GM10248 (cell line): ENCODE results near the gene PRUNE1.

ENCODE experiments used
- CTCF ChIA-PET: fragments of 300-600 bp; sonication (Branson Sonifier 250); formaldehyde crosslinking; extraction: SDS; loops from one replicate; lab custom pipeline; 2021; ENCODE audit warnings: antibody characterized with exemption; lab: Yijun Ruan, JAX
- POLR2A ChIA-PET: fragments of 350-650 bp; sonication (Branson Sonifier 250); formaldehyde crosslinking; extraction: SDS; loops from one replicate; lab custom pipeline; 2020; ENCODE audit warnings: antibody characterized with exemption; lab: Yijun Ruan, JAX
- DNase-seq: peaks from one replicate; pipeline ENCODE4 v3.0.0; 2012; ENCODE audit errors: extremely low spot score
- TF ChIP-seq, protein P1 (sequence below): IDR thresholded peaks from 2 replicates; pipeline ENCODE4 v1.5.1; 2012; ENCODE audit warnings: mild to moderate bottlenecking, low read depth; ENCODE audit errors: extremely low read depth, missing control alignments, control extremely low read depth

PRUNE1 gene

DNA sequence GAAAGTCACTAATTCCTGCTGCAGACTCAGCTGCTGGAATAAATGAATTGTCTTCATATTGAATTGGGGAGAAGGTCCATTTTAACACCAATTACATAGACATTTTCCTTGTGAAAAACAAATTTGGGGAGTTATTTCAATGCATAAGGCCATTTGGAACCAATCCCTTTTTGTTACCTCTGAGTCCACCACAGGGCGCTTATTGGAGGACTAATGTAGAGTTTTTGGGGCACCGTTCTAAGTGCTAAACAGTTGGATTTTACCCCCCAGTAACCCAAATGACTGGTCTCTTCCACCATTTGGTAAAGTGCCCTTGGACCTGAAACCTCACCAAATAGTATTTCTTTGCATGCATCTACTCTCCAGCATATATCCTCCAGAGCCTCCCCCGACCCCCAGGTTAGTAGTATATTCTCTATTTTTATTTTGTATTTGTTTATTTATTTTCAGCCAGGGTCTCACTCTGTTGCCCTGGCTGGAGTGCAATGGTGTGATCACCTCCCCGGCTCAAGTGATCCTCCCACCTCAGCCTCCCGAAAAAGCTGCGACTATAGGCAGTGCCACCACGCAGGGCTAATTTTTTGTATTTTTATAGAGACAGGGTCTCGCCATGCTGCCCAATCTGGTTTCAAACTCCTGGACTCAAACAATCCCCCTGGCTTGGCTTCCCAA lies 1.6 kb downstream of the PRUNE1 start:
- ChIA-PET POLR2A (no interaction called here), CTCF (interaction anchor here (3.4 kb wide), 1 partner anchor 14 kb away, joined by 9 read pairs; no protein-coding TSS in a partner anchor)
- TF ChIP-seq, protein P1, sequence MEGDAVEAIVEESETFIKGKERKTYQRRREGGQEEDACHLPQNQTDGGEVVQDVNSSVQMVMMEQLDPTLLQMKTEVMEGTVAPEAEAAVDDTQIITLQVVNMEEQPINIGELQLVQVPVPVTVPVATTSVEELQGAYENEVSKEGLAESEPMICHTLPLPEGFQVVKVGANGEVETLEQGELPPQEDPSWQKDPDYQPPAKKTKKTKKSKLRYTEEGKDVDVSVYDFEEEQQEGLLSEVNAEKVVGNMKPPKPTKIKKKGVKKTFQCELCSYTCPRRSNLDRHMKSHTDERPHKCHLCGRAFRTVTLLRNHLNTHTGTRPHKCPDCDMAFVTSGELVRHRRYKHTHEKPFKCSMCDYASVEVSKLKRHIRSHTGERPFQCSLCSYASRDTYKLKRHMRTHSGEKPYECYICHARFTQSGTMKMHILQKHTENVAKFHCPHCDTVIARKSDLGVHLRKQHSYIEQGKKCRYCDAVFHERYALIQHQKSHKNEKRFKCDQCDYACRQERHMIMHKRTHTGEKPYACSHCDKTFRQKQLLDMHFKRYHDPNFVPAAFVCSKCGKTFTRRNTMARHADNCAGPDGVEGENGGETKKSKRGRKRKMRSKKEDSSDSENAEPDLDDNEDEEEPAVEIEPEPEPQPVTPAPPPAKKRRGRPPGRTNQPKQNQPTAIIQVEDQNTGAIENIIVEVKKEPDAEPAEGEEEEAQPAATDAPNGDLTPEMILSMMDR: no peak
- DNase-seq: no peak

DNA sequence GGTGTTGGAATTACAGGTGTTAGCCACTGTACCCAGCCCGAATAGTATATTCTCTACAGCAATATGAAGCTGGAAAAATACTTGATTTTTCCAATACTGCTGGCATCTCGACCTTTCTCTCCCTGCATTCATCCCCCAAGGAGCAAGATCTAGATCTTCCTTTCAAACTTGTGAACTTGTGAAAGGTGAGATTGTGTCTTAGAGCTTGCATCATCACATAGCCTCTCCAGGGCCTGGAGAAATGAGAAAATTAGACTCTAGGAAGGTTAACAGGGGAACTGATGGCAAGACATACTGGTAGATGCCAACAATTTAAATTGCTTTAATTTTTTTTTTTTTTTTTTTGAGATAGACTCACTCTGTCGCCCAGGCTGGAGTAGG lies 2.1 kb downstream of the PRUNE1 start:
- ChIA-PET CTCF (interaction anchor here (3.4 kb wide), 1 partner anchor 14 kb away, joined by 9 read pairs; no protein-coding TSS in a partner anchor), POLR2A (no interaction called here)
- DNase-seq: no peak
- TF ChIP-seq, protein P1: no peak

DNA sequence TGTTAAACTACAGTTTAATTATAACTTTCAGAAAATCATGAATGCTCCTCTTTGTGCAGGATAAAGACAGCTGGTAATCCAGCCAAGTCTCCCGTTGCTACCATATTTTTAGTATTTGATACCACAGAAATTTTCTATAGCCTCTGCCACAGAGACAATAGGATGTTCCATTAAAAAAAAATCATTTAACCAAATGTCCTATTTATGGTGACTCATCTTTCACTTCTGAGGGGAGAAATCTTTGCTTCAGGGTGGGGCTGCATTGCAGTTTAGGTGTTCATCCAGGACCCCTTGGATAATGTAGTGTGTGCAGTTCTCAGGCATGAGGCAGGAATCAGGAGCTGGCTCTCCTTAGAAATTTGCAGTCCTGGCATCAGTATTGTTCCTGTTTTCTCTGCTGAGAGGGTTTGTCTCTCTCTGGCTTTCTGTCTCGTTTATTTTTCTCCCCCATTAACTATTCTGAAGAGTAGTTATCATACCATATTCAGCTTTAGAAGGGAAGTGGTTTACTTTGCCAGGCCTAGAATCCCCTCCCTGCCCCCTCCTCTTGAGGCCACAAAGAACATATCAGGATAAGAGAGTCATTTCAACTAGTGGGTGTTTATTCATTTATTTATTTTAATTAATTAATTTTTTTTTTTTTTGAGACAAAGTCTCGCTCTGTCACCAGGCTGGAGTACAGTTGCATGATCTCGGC lies 3.1 kb downstream of the PRUNE1 start:
- ChIA-PET CTCF (interaction anchor here (1.0 to 3.4 kb wide), 4 partner anchors 11 to 145 kb away, joined by 3 to 12 read pairs (median 7); partner anchors contain the start of gene TNFAIP8L2), POLR2A (no interaction called here)
- no peak for DNase-seq
- TF ChIP-seq, protein P1: no peak

DNA sequence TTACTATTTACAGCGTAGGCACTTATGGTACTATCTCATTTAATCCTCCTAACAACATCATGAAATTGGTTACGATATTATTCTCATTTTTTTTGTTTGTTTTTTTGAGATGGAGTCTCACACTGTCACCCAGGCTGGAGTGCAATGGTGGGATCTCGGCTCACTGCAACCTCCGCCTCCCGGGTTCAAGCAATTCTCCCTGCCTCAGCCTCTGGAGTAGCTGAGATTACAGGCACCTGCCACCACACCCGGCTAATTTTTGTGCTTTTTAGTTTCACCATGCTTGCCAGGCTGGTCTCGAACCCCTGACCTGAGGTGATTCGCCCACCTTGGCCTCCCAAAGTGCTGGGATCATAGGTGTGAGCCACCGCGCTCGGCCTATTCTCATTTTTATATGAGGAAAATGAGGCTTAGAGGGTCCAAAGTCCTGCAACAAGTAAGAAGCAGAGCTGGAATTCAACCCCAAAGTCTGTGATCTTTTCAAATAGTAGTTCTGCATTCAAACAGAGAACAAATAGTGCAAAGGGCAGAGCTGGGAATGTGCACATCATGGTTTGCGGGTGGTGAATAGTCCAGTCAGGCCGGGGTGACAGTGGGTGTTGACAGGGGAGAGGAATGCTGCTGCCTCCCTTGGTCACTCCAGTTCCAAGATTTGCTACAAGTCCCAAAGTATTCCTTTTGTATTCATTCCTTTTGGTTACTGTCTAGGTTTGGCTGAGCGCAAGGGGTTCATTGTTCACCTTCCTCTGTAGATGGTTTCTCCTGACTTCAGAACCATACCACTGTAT lies 4.6 kb downstream of the PRUNE1 start:
- POLR2A ChIA-PET: no interaction called here
- CTCF ChIA-PET: interaction anchor here (1.0 to 2.2 kb wide), 4 partner anchors 10 to 144 kb away, joined by 3 to 12 read pairs (median 4); partner anchors contain the start of gene TNFAIP8L2
- TF ChIP-seq, protein P1: no peak
- DNase-seq: no peak

DNA sequence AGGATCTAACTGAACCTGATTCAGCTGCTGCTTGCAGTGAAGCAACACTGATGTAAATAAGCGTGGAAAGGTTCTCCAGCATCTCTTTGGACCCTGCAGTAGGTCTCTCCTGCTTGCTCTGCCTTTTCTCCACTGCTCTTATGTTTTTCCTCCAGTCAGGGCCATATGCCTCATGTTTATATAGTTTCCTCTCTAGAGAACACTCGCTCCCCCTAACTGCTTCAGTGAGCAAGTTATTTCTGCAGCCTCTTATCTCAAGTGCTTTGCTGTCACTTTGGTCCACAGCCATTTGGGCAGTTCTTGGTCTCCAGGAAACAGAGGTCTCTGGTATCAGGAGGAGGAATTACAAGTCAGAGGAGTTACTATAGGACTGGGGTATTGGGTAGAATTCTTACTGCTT lies 5.3 kb downstream of the PRUNE1 start:
- DNase-seq: no peak
- TF ChIP-seq, protein P1: no peak
- ChIA-PET POLR2A (no interaction called here), CTCF (interaction anchor here (1.4 kb wide), 1 partner anchor 30 kb away, joined by 4 read pairs; no protein-coding TSS in a partner anchor)
